NCI-H748 treated with DMSO at 0.1 percent for 48 hours (cell line): ENCODE data around the gene SLC39A9.

Source experiments
- DNase-seq: peaks from one replicate; lab custom pipeline; 2025; lab: John Stamatoyannopoulos, UW

The SLC39A9 gene

GRCh38 chr14:69500096-69500495 is 101.6 kb downstream of the SLC39A9 start:
- DNase-seq, result no peak

- no peak for DNase-seq
Measured at GRCh38 chr14:69500736-69501135, 102.2 kb downstream of the SLC39A9 start.

DNA sequence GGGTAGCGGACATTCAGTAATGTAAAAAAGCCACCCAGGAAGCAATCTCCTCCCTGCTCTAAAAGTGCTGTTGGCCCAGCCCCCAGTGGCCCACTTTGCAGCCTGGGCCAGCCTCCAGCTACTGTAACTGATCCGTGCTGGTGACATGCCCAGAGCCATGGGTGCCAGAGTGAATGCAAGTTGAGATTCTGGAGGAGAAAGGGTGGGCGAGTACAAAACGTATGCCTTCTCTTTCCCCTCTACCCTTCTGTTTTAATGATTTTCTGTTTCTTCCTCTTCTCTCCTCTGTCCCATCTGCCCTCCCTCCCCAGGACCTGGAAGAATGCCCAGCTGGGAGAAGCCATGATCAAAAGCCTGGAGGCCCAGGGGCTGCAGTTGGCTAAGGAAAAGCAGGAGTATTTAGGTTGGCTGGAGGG is 102.9 kb downstream of the SLC39A9 start:
- DNase-seq, result no peak

GRCh38 chr14:69504775-69505174 is 106.3 kb downstream of the SLC39A9 start:
- DNase-seq, result no peak

GRCh38 chr14:69505338-69506240 is 107.1 kb downstream of the SLC39A9 start:
- no peak for DNase-seq

- no peak for DNase-seq
Measured at GRCh38 chr14:69506241-69506595, 107.7 kb downstream of the SLC39A9 start.
